Stimulated activated naive CD8-positive, alpha-beta T cell treated with anti-CD3 and anti-CD28 coated beads, Interleukin-15, amount 100 ng/mL, for 72 hours (primary cell): ENCODE measurements around the gene TLDC2.

Experiments
- ATAC-seq: fragments of 150-1000 bp; cut with Tn5 transposase; 2 replicates; pipeline ENCODE4 v1.10.0; 2021; ENCODE audit warnings: mild to moderate bottlenecking, moderate library complexity
- DNase-seq, 2 donors: peaks; one replicate each; pipeline ENCODE4 v3.0.0; 2021 to 2022
- H3K27ac Mint-ChIP-seq, 2 donors: one replicate each; pipeline ENCODE4 v1.8.0; 2022; ENCODE audit warnings: mild to moderate bottlenecking in 2 of 2, mixed read lengths in 2 of 2, moderate library complexity in 2 of 2
- H3K27me3 Mint-ChIP-seq: one replicate; pipeline ENCODE4 v1.8.0; 2022; ENCODE audit warnings: mixed read lengths
- H3K4me1 Mint-ChIP-seq: one replicate; pipeline ENCODE4 v1.8.0; 2022; ENCODE audit warnings: mild to moderate bottlenecking, mixed read lengths
- H3K4me3 Mint-ChIP-seq, 2 donors: one replicate each; pipeline ENCODE4 v1.8.0; 2022; ENCODE audit warnings: mild to moderate bottlenecking in 2 of 2, mixed read lengths in 2 of 2, moderate library complexity in 1 of 2
- H3K9me3 Mint-ChIP-seq, 2 donors: one replicate each; pipeline ENCODE4 v1.8.0; 2022; ENCODE audit warnings: mixed read lengths in 2 of 2

The TLDC2 gene

GRCh38 chr20:36847009-36847709, 28.8 kb upstream of the TLDC2 start:
- no peak overlapping the region for H3K27ac Mint-ChIP-seq
- peaks cover 40% of the 10 kb centered on the region for H3K4me1 Mint-ChIP-seq
- no peaks in the 10 kb centered on the region for H3K9me3 Mint-ChIP-seq
- H3K27me3 Mint-ChIP-seq: no peaks in the 10 kb centered on the region
- no peak overlapping the region for H3K4me3 Mint-ChIP-seq
- ATAC-seq (no peak), DNase-seq (no peak)

GRCh38 chr20:36847710-36848040, 28.3 kb upstream of the TLDC2 start:
- DNase-seq: no peak
- no peak overlapping the region for H3K4me3 Mint-ChIP-seq
- no peak overlapping the region for H3K27ac Mint-ChIP-seq
- H3K27me3 Mint-ChIP-seq: no peaks in the 10 kb centered on the region
- no peaks in the 10 kb centered on the region for H3K9me3 Mint-ChIP-seq
- ATAC-seq: no peak
- peaks cover 35% of the 10 kb centered on the region for H3K4me1 Mint-ChIP-seq

GRCh38 chr20:36848078-36848660, 27.8 kb upstream of the TLDC2 start:
- H3K9me3 Mint-ChIP-seq: no peaks in the 10 kb centered on the region
- H3K4me3 Mint-ChIP-seq: no peak overlapping the region
- no peak overlapping the region for H3K27ac Mint-ChIP-seq
- ATAC-seq (no peak), DNase-seq (no peak)
- H3K4me1 Mint-ChIP-seq: peaks cover 30% of the 10 kb centered on the region
- no peaks in the 10 kb centered on the region for H3K27me3 Mint-ChIP-seq

- H3K4me1 Mint-ChIP-seq: peaks cover 25% of the 10 kb centered on the region
These were observed 27.3 kb upstream of the TLDC2 start for GRCh38 chr20:36848677-36849076.

GRCh38 chr20:36849333-36850065, 26.4 kb upstream of the TLDC2 start:
- no peak for ATAC-seq
- no peak overlapping the region for H3K27ac Mint-ChIP-seq
- peaks cover 22% of the 10 kb centered on the region for H3K4me1 Mint-ChIP-seq
- DNase-seq: no peak
- no peak overlapping the region for H3K4me3 Mint-ChIP-seq
- H3K27me3 Mint-ChIP-seq: no peaks in the 10 kb centered on the region
- no peaks in the 10 kb centered on the region for H3K9me3 Mint-ChIP-seq

More at GRCh38 chr20:36848677-36849076, 27.3 kb upstream of the TLDC2 start:
- ATAC-seq (no peak), DNase-seq (no peak)
- Mint-ChIP-seq H3K27ac (no peak overlapping the region), H3K4me3 (no peak overlapping the region), H3K9me3 (no peaks in the 10 kb centered on the region), H3K27me3 (no peaks in the 10 kb centered on the region)

- H3K4me3 Mint-ChIP-seq: no peak overlapping the region
- ATAC-seq (no peak), DNase-seq (no peak)
- H3K4me1 Mint-ChIP-seq: peaks cover 9% of the 10 kb centered on the region
- no peak overlapping the region for H3K27ac Mint-ChIP-seq
- H3K9me3 Mint-ChIP-seq: no peaks in the 10 kb centered on the region
- no peaks in the 10 kb centered on the region for H3K27me3 Mint-ChIP-seq
These were observed 25.2 kb upstream of the TLDC2 start for GRCh38 chr20:36850759-36851158.

GRCh38 chr20:36851490-36851889, 24.4 kb upstream of the TLDC2 start:
- Mint-ChIP-seq H3K27ac (no peak overlapping the region), H3K4me3 (no peak overlapping the region)
- no peak for ATAC-seq

GRCh38 chr20:36852187-36852586, 23.8 kb upstream of the TLDC2 start:
- no peak overlapping the region for H3K27ac Mint-ChIP-seq
- DNase-seq (no peak), ATAC-seq (no peak)
- H3K9me3 Mint-ChIP-seq: no peaks in the 10 kb centered on the region
- no peaks in the 10 kb centered on the region for H3K27me3 Mint-ChIP-seq
- H3K4me1 Mint-ChIP-seq: peaks cover 14% of the 10 kb centered on the region
- no peak overlapping the region for H3K4me3 Mint-ChIP-seq

More at GRCh38 chr20:36851490-36851889, 24.4 kb upstream of the TLDC2 start:
- no peak for DNase-seq
- H3K9me3 Mint-ChIP-seq: no peaks in the 10 kb centered on the region
- H3K4me1 Mint-ChIP-seq: peaks cover 8% of the 10 kb centered on the region
- no peaks in the 10 kb centered on the region for H3K27me3 Mint-ChIP-seq

- ATAC-seq (no peak), DNase-seq (no peak)
- H3K4me3 Mint-ChIP-seq: no peak overlapping the region
- H3K4me1 Mint-ChIP-seq: peaks cover 17% of the 10 kb centered on the region
- no peaks in the 10 kb centered on the region for H3K9me3 Mint-ChIP-seq
- H3K27me3 Mint-ChIP-seq: no peaks in the 10 kb centered on the region
- no peak overlapping the region for H3K27ac Mint-ChIP-seq
These were observed 21.3 kb upstream of the TLDC2 start for GRCh38 chr20:36854348-36855240.

GRCh38 chr20:36855241-36855657, 20.7 kb upstream of the TLDC2 start:
- no peaks in the 10 kb centered on the region for H3K9me3 Mint-ChIP-seq
- H3K27me3 Mint-ChIP-seq: no peaks in the 10 kb centered on the region
- H3K4me3 Mint-ChIP-seq: no peak overlapping the region
- peaks cover 17% of the 10 kb centered on the region for H3K4me1 Mint-ChIP-seq
- no peak overlapping the region for H3K27ac Mint-ChIP-seq
- ATAC-seq (no peak), DNase-seq (no peak)

GRCh38 chr20:36856195-36856594, 19.7 kb upstream of the TLDC2 start:
- ATAC-seq (no peak), DNase-seq (no peak)
- no peak overlapping the region for H3K4me3 Mint-ChIP-seq
- no peaks in the 10 kb centered on the region for H3K9me3 Mint-ChIP-seq
- H3K27ac Mint-ChIP-seq: peak overlapping the region in 1 of 2 donors; percentile 63
- peaks cover 17% of the 10 kb centered on the region for H3K4me1 Mint-ChIP-seq
- H3K27me3 Mint-ChIP-seq: no peaks in the 10 kb centered on the region

GRCh38 chr20:36856691-36857635, 19.0 kb upstream of the TLDC2 start:
- peak; percentile 56 for ATAC-seq
- Mint-ChIP-seq H3K4me3 (peak overlapping the region in 1 of 2 donors; percentile 9), H3K9me3 (no peaks in the 10 kb centered on the region), H3K27me3 (peaks cover 7% of the 10 kb centered on the region), H3K27ac (peak overlapping the region; percentile 7 to 63), H3K4me1 (peaks cover 17% of the 10 kb centered on the region)
- peak in 1 of 2 donors; percentile 27 for DNase-seq

GRCh38 chr20:36859282-36859555, 16.7 kb upstream of the TLDC2 start:
- H3K9me3 Mint-ChIP-seq: no peaks in the 10 kb centered on the region
- H3K4me3 Mint-ChIP-seq: no peak overlapping the region
- DNase-seq: no peak
- H3K27ac Mint-ChIP-seq: no peak overlapping the region
- H3K27me3 Mint-ChIP-seq: peaks cover 9% of the 10 kb centered on the region
- peaks cover 19% of the 10 kb centered on the region for H3K4me1 Mint-ChIP-seq
- no peak for ATAC-seq

- Mint-ChIP-seq H3K27ac (no peak overlapping the region), H3K27me3 (peaks cover 13% of the 10 kb centered on the region), H3K9me3 (no peaks in the 10 kb centered on the region), H3K4me1 (peaks cover 25% of the 10 kb centered on the region), H3K4me3 (no peak overlapping the region)
- no peak for DNase-seq
- ATAC-seq: no peak
These were observed 16.1 kb upstream of the TLDC2 start for GRCh38 chr20:36859700-36860330.
